ENCODE measurements around the gene DENND1C. TPM values are rescaled to one million over a fixed set of nuclear protein-coding genes. Genes with fewer than 3 reads are reported as not detected.

DENND1C gene
- polyA plus RNA-seq, 2 of the 4 experiments (the other 2 are of a cell fraction) = 0.30 to 0.32 TPM

DNA sequence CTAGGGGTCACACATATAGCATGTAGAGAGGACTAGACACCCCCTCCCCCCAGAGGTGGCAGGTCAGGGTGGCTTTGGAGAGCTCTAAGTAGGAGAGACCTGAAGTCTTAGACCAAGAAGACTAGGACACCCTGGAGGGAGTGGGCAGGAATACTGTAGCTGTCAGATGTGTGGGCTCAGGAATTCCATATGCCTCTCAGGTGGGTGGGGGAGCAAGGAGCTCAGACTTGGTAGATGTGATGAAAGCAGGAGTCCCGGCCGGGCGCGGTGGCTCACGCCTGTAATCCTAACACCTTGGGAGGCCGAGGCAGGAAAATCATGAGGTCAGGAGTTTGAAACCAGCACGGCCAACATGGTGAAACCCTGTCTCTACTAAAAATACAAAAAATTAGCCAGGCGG is 15.9 kb downstream of the DENND1C start:
- Histone ChIP-seq H3K27ac (no peak overlapping the region), H3K4me3 (no peak overlapping the region), H3K4me2 (no peak overlapping the region), H3K9me3 (no peaks in the 10 kb centered on the region), H3K4me1 (peaks cover 10% of the 10 kb centered on the region)
- TF ChIP-seq FOSB (CRISPR knock-in tag; IDR thresholded peaks at IDR 0.05) (no peak), HEYL (CRISPR knock-in tag; IDR thresholded peaks at IDR 0.05) (no peak), CBX2 (IDR thresholded peaks at IDR 0.05; ENCODE audit: borderline replicate concordance, low read depth) (no peak), POLR2AphosphoS2 (conservative IDR thresholded peaks at IDR 0.05; ENCODE audit: low read length) (no peak), RARB (CRISPR knock-in tag; IDR thresholded peaks at IDR 0.05) (no peak), CEBPB (IDR thresholded peaks at IDR 0.05) (no peak)
- TF ChIP-seq, protein P1, sequence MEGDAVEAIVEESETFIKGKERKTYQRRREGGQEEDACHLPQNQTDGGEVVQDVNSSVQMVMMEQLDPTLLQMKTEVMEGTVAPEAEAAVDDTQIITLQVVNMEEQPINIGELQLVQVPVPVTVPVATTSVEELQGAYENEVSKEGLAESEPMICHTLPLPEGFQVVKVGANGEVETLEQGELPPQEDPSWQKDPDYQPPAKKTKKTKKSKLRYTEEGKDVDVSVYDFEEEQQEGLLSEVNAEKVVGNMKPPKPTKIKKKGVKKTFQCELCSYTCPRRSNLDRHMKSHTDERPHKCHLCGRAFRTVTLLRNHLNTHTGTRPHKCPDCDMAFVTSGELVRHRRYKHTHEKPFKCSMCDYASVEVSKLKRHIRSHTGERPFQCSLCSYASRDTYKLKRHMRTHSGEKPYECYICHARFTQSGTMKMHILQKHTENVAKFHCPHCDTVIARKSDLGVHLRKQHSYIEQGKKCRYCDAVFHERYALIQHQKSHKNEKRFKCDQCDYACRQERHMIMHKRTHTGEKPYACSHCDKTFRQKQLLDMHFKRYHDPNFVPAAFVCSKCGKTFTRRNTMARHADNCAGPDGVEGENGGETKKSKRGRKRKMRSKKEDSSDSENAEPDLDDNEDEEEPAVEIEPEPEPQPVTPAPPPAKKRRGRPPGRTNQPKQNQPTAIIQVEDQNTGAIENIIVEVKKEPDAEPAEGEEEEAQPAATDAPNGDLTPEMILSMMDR (IDR thresholded peaks at IDR 0.05) = no peak
- 96% methylated on average over 8 of the region's 8 CpGs for WGBS (ENCODE audit: missing lambda C conversion rate)
- CTCF ChIA-PET = interaction anchor here (0.8 to 1.0 kb wide), 2 partner anchors 16 to 29 kb away, joined by 3 read pairs; partner anchors contain the start of gene DENND1C
- POLR2A ChIA-PET = no interaction called here
- FAIRE-seq = no peak
- ATAC-seq = no peak
- DNase-seq (ENCODE audit: low read depth in 1 of 2, low spot score in 1 of 2) = no peak

DNA sequence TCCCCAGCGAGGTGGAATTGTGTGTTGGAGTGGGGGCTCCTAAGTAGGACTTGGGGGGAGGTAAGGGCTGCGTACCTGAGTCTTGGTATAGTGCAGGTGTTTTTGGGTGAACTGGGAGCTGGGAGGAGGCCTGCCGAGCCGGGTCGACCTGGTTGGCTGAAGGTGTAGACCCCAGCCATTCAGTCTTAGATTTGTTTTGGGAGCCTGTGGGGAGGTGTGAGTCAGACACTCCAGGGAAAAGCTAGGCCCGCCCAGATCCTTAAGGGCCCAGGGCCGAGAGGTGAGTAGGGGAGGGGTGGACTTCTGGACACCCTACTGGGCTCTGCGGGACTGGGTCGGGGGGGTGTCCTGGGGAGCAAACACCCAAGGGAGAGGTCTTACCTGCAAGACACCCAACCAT is 16.6 kb downstream of the DENND1C start:
- peak overlapping the region; percentile 52 for H3K4me3 ChIP-seq
- no peak for ATAC-seq
- no peak for FAIRE-seq
- H3K4me2 ChIP-seq = peak overlapping the region; percentile 86
- TF ChIP-seq POLR2AphosphoS2 (conservative IDR thresholded peaks at IDR 0.05; ENCODE audit: low read length) (no peak), ZSCAN20 (CRISPR knock-in tag; IDR thresholded peaks at IDR 0.05) (no peak), RAD21 (conservative IDR thresholded peaks at IDR 0.05 in 1 of 2, IDR thresholded peaks at IDR 0.05 in 1 of 2) (no peak), FOXS1 (CRISPR knock-in tag; IDR thresholded peaks at IDR 0.05) (no peak), RFX5 (IDR thresholded peaks at IDR 0.05) (no peak), EHF (CRISPR knock-in tag; IDR thresholded peaks at IDR 0.05) (no peak), CEBPB (IDR thresholded peaks at IDR 0.05) (no peak), RARB (CRISPR knock-in tag; IDR thresholded peaks at IDR 0.05) (no peak), KDM5A (IDR thresholded peaks at IDR 0.05) (no peak), HEYL (CRISPR knock-in tag; IDR thresholded peaks at IDR 0.05) (no peak)
- TF ChIP-seq, protein P2, sequence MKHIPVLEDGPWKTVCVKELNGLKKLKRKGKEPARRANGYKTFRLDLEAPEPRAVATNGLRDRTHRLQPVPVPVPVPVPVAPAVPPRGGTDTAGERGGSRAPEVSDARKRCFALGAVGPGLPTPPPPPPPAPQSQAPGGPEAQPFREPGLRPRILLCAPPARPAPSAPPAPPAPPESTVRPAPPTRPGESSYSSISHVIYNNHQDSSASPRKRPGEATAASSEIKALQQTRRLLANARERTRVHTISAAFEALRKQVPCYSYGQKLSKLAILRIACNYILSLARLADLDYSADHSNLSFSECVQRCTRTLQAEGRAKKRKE (CRISPR knock-in tag; IDR thresholded peaks at IDR 0.05; ENCODE audit: low read depth) = no peak
- TF ChIP-seq, protein P3, sequence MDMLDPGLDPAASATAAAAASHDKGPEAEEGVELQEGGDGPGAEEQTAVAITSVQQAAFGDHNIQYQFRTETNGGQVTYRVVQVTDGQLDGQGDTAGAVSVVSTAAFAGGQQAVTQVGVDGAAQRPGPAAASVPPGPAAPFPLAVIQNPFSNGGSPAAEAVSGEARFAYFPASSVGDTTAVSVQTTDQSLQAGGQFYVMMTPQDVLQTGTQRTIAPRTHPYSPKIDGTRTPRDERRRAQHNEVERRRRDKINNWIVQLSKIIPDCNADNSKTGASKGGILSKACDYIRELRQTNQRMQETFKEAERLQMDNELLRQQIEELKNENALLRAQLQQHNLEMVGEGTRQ (IDR thresholded peaks at IDR 0.05) = no peak
- ChIA-PET CTCF (interaction anchor here (1.0 kb wide), 1 partner anchor 29 kb away, joined by 3 read pairs; no protein-coding TSS in a partner anchor), POLR2A (no interaction called here)
- WGBS (ENCODE audit: missing lambda C conversion rate) = 58% methylated on average over 8 of the region's 9 CpGs
- no peaks in the 10 kb centered on the region for H3K9me3 ChIP-seq
- peak overlapping the region; percentile 73 to 82; a peak in 4 of 6 replicates for H3K27ac ChIP-seq
- no peak for DNase-seq (ENCODE audit: low read depth in 1 of 2, low spot score in 1 of 2)
- H3K4me1 ChIP-seq = peaks cover 10% of the 10 kb centered on the region

DNA sequence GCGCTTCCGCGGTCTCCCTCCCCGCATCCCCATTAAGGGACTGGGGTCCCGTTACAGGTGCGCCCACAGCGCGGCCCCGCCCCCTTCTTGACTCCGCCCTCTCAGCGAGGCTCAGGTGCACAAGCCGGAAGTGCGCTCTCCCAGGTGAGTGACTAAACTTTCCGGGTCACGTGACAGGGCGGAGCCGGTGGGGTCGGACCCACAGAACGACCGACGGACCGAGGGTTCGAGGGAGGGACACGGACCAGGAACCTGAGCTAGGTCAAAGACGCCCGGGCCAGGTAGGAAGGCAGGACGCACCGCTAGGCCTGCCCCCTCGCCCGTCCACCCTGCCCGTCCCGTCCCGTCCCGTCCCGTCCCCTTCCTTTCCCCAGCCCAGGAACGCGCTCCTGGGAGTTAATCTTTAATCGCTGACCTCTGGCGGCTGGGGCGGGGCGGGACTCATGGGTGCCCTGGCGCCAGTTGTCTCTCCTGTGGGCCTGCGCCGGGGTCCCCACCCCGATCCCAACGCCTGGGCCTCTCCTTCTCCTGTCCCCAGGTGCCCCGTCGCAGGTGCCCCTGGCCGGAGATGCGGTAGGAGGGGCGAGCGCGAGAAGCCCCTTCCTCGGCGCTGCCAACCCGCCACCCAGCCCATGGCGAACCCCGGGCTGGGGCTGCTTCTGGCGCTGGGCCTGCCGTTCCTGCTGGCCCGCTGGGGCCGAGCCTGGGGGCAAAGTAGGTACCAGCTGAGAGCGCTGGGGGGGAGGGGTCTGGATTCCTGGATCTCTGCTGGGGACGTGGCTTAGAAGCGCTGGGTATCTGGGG is 17.3 kb downstream of the DENND1C start, which contains the start of gene CRB3:
Gene CRB3, plus strand, starts transcription at position 202 of the 804 bp plus-strand sequence. Its CDS starts 431 bp downstream, at position 633.
- Histone ChIP-seq H3K27ac (peak within 1 kb of the TSS; percentile 73 to 82), H3K4me3 (peak within 1 kb of the TSS; percentile 52), H3K4me1 (peaks cover 10% of the 10 kb centered on the region), H3K9me3 (no peaks in the 10 kb centered on the region), H3K4me2 (peak within 1 kb of the TSS; percentile 86)
- FAIRE-seq (no peak), DNase-seq (ENCODE audit: low read depth in 1 of 2, low spot score in 1 of 2) (peak; percentile 21 to 40), ATAC-seq (peak in 1 of 2 experiments; percentile 35; a peak in 4 of 6 replicates)
- CTCF ChIA-PET = no interaction called here
- TF ChIP-seq NPAS2 (CRISPR knock-in tag; IDR thresholded peaks at IDR 0.05; ENCODE audit: borderline replicate concordance) (no peak), HOXA7 (CRISPR knock-in tag; IDR thresholded peaks at IDR 0.05) (no peak), FOXS1 (CRISPR knock-in tag; IDR thresholded peaks at IDR 0.05) (no peak), FOSL2 (IDR thresholded peaks at IDR 0.05) (no peak), FOSL2 (CRISPR knock-in tag; IDR thresholded peaks at IDR 0.05) (no peak), JUNB (IDR thresholded peaks at IDR 0.05) (no peak)
- TF ChIP-seq, protein P3 (IDR thresholded peaks at IDR 0.05) = peak; percentile 81
- TF ChIP-seq, protein P4, sequence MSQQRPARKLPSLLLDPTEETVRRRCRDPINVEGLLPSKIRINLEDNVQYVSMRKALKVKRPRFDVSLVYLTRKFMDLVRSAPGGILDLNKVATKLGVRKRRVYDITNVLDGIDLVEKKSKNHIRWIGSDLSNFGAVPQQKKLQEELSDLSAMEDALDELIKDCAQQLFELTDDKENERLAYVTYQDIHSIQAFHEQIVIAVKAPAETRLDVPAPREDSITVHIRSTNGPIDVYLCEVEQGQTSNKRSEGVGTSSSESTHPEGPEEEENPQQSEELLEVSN (IDR thresholded peaks at IDR 0.05; ENCODE audit: borderline replicate concordance, low read depth) = no peak
- POLR2A ChIA-PET = no interaction called here
- 44% methylated on average over 7 of the region's 65 CpGs for WGBS (ENCODE audit: missing lambda C conversion rate)

All from A549 (cell line).